ENCODE measurements around the gene TP53RK. TPM values are rescaled to one million over a fixed set of nuclear protein-coding genes. Genes with fewer than 3 reads are reported as not detected.

Gene TP53RK
- total RNA-seq, 2 donors from 2014 or later: 6.6 to 11.7 TPM

DNA sequence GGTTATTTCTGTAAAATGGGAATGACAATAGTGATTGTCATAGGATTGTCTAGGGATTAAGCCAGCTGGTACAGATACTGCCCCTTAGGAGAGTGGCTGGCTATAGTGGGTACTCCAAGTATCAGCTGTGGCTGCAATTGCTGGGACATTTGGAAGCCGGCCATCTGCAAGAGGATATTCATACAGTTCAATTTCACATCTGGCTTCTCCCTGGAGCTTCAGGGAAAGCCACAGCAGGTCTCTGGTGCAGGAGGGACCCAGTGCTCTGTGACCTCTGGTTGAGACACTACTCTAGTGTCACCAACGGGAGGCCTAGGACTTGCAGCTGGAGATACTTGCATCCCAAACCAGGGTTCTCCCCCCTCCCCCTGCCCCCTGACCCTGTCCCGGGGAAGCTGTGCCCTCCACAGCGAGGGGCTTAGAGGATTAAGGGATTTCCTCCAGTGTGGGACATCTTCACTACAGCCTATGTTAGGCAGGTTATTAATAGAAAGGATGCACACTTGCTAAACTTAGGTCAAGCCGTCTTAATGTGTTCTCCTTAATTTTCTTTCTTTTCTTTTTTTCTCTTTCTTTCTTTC is 22.9 kb upstream of the TP53RK start:
- ATAC-seq (no peak), DNase-seq (no peak)
- no peaks in the 10 kb centered on the region for H3K36me3 ChIP-seq (replicated peaks in 1 of 2; ENCODE audit: insufficient read depth in 1 of 2, low read depth in 2 of 2)
- H3K9me3 ChIP-seq: no peaks in the 10 kb centered on the region
- intact Hi-C loops (cut with DNase I): no loop called here
- H3K27me3 ChIP-seq: no peaks in the 10 kb centered on the region
- TF ChIP-seq POLR2A (IDR thresholded peaks at IDR 0.05): no peak
- TF ChIP-seq, protein P1, sequence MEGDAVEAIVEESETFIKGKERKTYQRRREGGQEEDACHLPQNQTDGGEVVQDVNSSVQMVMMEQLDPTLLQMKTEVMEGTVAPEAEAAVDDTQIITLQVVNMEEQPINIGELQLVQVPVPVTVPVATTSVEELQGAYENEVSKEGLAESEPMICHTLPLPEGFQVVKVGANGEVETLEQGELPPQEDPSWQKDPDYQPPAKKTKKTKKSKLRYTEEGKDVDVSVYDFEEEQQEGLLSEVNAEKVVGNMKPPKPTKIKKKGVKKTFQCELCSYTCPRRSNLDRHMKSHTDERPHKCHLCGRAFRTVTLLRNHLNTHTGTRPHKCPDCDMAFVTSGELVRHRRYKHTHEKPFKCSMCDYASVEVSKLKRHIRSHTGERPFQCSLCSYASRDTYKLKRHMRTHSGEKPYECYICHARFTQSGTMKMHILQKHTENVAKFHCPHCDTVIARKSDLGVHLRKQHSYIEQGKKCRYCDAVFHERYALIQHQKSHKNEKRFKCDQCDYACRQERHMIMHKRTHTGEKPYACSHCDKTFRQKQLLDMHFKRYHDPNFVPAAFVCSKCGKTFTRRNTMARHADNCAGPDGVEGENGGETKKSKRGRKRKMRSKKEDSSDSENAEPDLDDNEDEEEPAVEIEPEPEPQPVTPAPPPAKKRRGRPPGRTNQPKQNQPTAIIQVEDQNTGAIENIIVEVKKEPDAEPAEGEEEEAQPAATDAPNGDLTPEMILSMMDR (IDR thresholded peaks at IDR 0.05): no peak
- H3K4me1 ChIP-seq: peaks cover 59% of the 10 kb centered on the region
- H3K4me3 ChIP-seq: no peak overlapping the region
- H3K27ac ChIP-seq: no peak overlapping the region
- WGBS, 2 donors: 83 to 86% methylated on average over 4 to 5 of the region's 5 CpGs

DNA sequence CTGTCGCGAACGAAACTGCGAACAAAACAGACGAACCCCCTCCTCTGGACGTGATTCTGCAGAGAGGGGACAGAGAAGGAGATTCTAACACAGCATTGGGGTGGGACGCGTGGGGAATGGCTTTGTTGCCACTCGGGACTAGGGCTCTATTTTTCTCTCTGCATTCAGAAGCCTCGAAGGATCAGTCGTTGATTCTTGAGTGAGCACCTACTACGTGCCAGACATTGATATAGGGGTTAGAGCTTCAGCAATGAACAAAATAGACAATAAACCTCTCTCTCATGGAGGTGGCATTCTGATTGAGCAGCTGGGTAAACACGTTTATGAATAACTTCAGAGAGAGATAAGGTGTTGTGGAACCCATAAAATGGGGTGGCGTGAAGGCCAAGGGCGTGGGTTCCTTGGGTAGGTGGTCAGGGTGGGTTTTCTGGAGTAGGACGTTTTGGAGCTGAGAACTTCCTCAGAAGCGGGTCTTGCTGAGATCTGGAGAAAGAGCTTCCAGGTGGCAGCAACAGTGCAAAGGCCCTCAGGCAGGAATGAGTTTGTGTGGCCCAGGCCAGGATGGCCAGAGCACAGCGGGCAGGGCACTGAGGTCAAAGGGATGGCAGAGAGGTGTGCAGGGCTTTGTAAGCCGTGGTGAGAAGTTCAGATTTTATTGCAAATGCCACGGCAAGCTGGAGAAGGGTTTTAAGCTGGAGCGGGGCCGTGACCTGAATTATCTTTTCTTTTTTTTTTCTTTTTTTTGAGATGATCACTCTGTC is 21.1 kb upstream of the TP53RK start:
- H3K4me1 ChIP-seq: peaks cover 54% of the 10 kb centered on the region
- ATAC-seq: no peak
- intact Hi-C loops (cut with DNase I): no loop called here

DNA sequence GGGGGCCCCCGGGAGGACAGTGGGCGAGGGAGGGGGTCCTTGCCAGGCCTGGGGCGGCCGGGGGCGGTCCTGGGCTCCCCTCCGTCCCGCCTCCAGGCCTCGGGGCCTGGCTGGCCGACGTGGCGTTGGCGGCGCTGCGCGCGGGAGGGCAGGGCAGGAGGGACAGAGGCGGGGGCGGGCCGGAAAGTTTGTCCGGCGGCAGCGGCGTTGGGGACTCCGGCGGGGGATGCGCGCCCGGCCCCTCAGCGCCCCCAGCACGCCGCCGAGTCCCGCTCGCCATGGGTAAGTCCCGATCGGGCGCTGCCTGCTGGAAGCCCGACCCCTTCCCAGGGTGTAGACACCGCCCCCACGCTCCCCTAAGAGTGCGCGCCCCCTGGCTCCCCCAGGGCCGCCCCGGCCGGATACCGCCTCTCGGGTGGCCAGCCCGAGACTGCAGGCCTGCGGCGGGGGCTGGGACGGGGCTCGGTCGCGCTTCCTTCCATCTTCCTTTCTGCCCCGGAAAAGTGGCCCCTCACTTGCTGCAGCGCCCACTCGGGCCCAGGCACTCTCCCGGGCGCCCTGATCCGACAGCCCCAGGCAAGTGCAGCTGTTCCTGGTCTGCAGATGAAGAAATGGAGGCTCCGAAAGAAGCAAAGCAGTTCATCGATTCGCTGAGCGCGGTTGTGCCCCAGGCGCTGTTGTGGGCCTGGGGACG is 20.4 kb upstream of the TP53RK start, which contains the start of gene SLC2A10:
Gene SLC2A10 (plus strand): TSS at position 191 of the 694 bp plus-strand sequence. CDS start 88 bp downstream, at position 279.
- peak; percentile 37 to 56 (median 46) for TF ChIP-seq POLR2A (IDR thresholded peaks at IDR 0.05)
- TF ChIP-seq, protein P1 (IDR thresholded peaks at IDR 0.05): peak in 2 of 7 experiments; percentile 10 to 26

More for the DNA sequence above, 21.1 kb upstream of the TP53RK start:
- Histone ChIP-seq H3K4me3 (peak overlapping the region; percentile 24 to 68), H3K36me3 (replicated peaks in 1 of 2; ENCODE audit: insufficient read depth in 1 of 2, low read depth in 2 of 2) (no peaks in the 10 kb centered on the region), H3K27me3 (no peaks in the 10 kb centered on the region), H3K27ac (peak overlapping the region; percentile 70 to 88 (median 82)), H3K9me3 (no peaks in the 10 kb centered on the region)
- WGBS, 2 donors: 22 to 29% methylated on average over 17 to 22 of the region's 22 CpGs
- no peak for DNase-seq
- no peak for TF ChIP-seq POLR2A (IDR thresholded peaks at IDR 0.05)

DNA sequence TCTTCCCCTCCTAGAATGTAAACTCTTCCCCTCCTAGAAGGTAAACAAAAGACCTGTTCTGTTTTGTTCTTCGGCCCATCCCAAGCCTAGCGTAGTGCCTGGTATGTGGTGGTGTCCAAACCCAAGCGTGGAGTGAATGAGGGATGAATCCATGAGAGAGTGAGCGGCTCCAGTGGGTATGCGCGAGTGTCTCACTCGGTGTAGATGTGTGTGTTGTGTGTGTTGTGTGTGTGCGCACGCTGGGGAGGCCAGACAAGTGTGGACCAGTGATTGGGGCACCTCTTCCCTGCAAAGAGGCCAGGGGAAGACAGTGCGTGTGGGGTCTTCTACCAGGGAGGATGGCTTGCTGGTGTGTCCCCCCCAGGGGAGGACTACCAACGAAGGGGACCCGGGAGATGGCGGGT is 19.8 kb upstream of the TP53RK start:
- Histone ChIP-seq H3K36me3 (replicated peaks in 1 of 2; ENCODE audit: insufficient read depth in 1 of 2, low read depth in 2 of 2) (no peaks in the 10 kb centered on the region), H3K27ac (peak overlapping the region; percentile 70 to 88 (median 82)), H3K9me3 (no peaks in the 10 kb centered on the region), H3K27me3 (no peaks in the 10 kb centered on the region), H3K4me3 (peak overlapping the region; percentile 24 to 68), H3K4me1 (peaks cover 41% of the 10 kb centered on the region)
- TF ChIP-seq, protein P1 (IDR thresholded peaks at IDR 0.05): no peak
- no peak for TF ChIP-seq POLR2A (IDR thresholded peaks at IDR 0.05)
- intact Hi-C loops (cut with DNase I): no loop called here
- ATAC-seq: peak; percentile 15
- peak in 1 of 4 donors; percentile 19 for DNase-seq
- WGBS, 2 donors: 44 to 67% methylated on average over 10 to 13 of the region's 13 CpGs

More for the DNA sequence above, 20.4 kb upstream of the TP53RK start, which contains the start of gene SLC2A10:
- intact Hi-C loops (cut with DNase I): no loop called here
- Histone ChIP-seq H3K4me3 (peak within 1 kb of the TSS; percentile 24 to 68), H3K9me3 (no peaks in the 10 kb centered on the region), H3K27me3 (no peaks in the 10 kb centered on the region), H3K27ac (peak within 1 kb of the TSS; percentile 70 to 88 (median 82)), H3K36me3 (replicated peaks in 1 of 2; ENCODE audit: insufficient read depth in 1 of 2, low read depth in 2 of 2) (no peaks in the 10 kb centered on the region), H3K4me1 (peaks cover 47% of the 10 kb centered on the region)
- peak; percentile 68 to 76 (median 71) for DNase-seq
- 1% methylated on average over 12 to 66 of the region's 67 CpGs for WGBS, 2 donors
- peak; percentile 83 for ATAC-seq

Data from body of pancreas (tissue), 4 donors.